HG03558 (cell line): Measurements from ENCODE around the gene PDX1.

Experiments used
- ATAC-seq: cut with Tn5 transposase; IDR thresholded peaks from one replicate; pipeline ENCODE4 v1.9.1; 2021; ENCODE audit warnings: moderate number of reproducible peaks; ENCODE audit not compliant: unreplicated experiment; ENCODE audit errors: extremely low read depth

Gene PDX1

DNA sequence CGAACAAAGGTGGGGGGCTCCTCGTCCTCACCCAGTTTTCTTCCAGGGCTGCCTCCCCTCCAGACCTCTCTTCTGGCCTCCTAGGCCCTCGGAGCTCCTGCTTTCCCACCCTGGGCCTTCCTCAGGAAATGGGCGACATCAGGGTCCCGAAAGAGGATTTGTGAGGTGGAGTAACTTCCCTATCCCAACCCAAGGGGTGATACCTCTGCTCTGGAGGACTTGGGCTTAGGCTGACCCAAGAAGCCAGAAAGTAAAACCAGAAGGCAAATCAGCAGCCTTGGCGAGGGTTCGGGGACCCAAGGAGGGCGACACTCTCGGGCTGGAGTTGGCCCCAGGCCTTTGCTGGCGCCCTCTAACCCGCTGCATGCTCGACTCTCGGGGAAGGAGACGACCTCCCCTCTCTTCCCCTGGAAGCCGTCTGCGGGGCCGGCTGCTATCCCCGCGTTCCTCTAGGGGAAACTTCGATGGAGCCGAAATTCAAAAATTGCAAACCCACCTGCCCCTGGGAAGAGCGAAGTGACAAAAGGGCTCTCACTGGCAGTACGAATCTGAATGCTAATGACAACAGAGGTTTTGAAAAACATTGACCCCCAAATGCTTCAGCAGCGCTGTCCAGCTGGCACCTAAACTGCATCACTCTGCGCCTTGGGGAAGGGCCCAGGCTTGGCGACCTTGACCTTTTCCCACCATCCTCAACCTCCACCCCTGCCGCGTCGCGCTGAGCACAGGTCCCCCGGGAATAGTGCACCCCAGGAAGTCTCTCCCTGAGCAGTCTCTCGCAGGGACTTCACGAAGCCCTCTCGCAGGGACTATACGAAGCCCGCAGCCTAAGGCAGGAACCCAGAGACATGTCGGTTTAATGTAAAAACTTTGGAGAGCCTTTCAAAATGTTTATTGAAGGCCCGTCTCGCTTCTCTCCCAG, 2.4 kb downstream of the PDX1 start:
- no peak for ATAC-seq

DNA sequence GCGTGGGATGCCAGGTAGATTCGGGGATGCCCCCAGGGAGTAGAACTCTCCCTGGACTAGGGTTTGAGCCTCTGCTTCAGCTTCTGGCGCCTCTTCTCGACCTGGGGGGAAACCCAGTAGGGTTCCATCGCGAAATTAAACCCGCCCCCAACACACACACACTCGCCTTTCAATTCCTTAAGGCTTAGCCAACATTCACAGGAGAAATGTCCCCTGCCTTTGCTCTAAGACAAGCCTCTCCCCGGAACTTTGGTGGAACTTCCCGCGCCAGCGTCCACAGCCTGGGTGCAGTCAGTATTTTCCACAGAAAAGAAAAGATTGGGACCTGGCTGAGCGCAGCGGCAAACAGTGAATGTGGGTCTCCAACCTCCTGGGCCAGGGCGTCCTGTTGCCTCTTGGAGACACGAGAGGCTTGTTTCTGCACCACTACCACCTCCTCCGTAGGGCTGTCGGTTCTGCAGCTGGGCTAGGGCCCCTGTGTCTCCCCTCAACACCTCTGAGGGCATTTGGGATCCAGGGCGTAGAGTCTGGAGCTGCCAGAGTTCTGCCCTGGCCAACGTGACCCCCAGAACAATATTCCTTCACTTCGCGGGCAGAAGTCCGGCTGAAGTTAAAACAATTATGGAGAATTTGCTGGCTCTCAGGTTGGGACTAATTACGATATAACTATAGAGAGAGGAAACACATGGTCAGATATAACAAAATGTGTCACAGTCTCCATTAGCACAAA, 3.2 kb downstream of the PDX1 start:
- no peak for ATAC-seq

DNA sequence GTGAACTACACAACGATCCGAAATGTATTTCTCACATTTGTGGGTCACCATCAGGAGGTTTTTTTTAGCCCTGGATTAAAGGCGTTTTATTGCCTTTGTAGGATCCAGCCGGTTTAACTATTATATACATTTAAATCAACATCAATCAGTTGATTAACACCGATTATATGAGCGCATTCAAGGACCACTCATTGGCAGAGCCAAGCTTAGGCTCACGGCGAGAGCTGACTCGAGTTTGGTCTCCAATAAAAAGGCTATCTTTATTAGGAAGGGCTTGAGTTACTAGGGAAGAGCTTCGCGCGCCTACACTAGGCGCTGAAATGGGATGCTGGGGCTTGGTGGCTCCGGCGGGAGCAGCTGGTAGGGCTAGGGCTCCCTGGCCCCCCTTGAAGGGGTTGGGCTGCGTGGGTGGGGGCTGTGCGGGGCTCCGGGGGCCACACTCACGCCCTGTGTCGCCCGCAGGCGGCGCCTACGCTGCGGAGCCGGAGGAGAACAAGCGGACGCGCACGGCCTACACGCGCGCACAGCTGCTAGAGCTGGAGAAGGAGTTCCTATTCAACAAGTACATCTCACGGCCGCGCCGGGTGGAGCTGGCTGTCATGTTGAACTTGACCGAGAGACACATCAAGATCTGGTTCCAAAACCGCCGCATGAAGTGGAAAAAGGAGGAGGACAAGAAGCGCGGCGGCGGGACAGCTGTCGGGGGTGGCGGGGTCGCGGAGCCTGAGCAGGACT, 4.2 kb downstream of the PDX1 start:
- no peak for ATAC-seq

GRCh38 chr13:27924529-27925141, 4.8 kb downstream of the PDX1 start:
- ATAC-seq = no peak

DNA sequence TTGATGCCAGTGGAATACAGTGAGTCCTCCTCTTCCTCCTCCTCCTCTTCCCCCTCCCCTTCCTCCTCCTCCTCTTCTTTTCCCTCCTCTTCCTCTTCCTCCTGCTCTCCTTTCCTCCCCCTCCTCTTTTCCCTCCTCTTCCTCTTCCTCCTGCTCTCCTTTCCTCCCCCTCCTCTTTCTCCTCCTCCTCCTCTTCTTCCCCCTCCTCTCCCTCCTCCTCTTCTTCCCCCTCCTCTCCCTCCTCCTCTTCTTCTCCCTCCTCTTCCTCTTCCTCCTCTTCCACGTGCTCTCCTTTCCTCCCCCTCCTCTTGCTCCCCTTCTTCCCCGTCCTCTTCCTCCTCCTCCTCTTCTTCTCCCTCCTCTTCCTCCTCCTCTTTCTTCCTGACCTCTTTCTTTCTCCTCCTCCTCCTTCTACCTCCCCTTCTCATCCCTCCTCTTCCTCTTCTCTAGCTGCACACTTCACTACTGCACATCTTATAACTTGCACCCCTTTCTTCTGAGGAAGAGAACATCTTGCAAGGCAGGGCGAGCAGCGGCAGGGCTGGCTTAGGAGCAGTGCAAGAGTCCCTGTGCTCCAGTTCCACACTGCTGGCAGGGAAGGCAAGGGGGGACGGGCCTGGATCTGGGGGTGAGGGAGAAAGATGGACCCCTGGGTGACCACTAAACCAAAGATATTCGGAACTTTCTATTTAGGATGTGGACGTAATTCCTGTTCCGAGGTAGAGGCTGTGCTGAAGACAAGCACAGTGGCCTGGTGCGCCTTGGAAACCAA, 5.6 kb downstream of the PDX1 start:
- no peak for ATAC-seq

DNA sequence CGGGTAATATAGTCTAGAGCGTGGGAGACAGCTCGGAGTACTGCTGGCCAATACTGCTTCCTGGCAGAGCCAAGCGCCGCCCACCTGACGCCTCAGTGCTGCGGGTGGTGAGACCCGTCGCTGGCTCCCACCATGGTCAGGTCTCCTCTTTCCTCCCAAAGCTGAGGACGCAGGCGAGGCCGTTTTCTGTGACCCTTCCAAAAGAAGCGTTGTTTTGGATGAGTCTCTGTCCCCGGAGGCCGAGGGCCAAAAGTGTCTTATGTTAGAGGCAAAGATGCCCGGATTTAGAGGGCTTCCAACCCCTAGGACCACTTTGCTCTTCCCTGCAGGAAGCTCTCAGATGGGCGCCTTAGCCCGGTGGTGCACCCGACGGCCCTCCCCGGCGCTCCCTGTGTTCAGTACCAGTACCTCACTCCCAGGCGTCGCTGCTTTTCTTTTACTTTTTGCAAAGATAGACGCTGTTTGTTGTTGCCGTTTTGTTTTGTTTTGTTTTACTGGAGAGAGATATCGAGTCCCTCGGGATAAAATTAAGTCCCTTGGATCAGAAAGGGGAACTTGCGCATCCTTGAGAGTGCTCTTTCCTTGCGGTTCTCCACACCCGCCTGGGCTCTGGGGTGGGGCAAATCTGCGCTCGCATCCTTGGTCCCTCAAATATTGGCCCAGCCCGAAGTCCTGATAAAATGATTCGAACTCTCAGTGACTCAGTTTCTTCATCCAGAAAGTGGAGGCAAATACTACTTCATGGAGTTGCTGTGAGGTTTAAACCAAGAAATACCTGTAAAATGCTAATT, 7.0 kb downstream of the PDX1 start:
- no peak for ATAC-seq

GRCh38 chr13:27927444-27928352, 7.9 kb downstream of the PDX1 start:
- no peak for ATAC-seq

GRCh38 chr13:27928353-27928804, 8.6 kb downstream of the PDX1 start:
- ATAC-seq = no peak

DNA sequence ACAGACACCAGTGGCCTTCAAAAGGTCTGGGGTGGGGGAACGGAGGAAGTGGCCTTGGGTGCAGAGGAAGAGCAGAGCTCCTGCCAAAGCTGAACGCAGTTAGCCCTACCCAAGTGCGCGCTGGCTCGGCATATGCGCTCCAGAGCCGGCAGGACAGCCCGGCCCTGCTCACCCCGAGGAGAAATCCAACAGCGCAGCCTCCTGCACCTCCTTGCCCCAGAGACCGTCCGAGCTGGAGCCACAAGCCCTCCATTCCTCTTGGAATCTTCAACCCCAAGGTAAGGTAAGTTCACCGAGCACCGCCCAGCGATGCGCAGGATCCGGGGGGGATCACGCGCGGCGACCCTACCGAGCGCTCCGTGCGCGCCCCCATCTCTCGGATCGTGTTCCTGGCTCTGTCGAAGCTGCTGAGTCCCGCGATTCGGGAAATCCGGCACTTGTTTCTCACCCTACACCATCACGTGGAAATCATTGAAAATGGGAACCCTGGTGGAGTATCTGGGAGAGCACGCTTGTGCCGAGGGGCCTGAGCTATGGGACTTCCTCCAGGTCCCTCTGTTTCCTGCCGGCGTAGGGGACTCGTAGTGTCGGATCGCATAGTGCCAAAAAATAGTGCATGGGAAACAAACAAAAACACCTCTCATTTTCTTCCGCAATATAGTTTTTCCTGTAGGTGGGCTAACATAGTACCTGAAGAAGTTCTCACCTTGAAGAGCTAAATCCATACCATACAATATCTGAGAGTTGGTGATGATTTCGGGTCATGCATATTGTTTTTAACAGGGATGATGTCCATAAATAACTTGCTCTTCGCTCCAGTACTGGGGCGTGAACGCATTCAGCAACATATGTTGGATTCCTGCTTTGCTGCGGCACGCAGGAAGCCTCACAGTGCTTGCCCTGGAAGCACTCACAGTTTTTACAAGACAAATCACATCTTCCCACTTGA, 9.3 kb downstream of the PDX1 start:
- no peak for ATAC-seq

DNA sequence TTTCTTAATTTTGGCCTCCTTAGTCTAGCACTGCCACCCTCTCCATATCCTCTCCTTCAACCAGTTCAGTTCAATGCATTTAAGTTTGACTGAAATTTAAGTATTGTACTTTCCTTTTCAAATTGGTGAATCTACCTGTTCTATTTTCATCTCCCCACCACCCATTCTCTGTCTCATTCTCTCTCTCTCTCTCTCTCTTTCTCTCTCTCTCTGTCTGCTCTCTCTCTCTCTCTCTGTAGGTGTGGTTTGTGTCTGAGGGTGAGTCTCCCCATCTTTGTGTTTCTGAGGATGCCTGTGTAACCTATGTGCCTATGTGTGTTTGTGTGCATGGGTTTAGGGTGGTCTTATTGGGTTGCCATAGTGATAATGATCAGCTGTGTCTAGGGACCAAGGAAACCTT, 10.1 kb downstream of the PDX1 start:
- ATAC-seq = no peak

GRCh38 chr13:27933118-27933517, 13.3 kb downstream of the PDX1 start:
- no peak for ATAC-seq

DNA sequence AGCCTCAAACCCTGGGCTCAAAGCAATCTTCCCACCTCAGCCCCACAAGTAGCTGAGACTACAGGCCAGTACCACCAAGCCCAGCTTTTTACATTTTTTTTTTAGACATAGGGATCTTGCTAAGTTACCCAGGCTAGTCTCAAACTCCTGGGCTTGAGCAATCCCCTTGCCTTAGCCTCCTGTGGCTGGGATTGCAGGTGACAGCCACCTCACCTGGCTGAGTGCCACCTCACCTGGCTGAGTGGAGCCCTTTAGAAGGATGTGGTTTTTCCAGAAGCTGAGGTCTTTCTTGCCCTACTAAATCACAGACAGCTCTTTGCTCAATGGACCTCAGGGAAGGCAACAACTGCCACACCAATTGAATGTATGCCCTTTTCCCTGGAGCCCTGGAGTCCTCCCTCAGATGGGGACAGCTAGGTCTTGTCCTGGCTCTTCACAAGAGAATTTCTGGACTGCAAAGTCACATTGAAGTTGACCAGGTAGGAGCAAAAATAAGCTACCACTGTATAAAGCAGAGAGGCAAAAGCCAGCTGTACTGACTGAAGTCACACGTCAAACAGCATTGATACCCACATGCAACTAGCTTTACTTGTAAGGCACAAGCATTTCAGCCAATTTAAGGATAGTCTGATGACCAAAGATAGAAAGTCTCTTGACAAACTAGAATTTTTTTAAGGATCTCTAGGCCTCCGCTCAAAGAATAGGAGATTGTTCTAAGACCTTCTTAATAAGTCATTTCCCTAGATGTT, 14.0 kb downstream of the PDX1 start:
- no peak for ATAC-seq

DNA sequence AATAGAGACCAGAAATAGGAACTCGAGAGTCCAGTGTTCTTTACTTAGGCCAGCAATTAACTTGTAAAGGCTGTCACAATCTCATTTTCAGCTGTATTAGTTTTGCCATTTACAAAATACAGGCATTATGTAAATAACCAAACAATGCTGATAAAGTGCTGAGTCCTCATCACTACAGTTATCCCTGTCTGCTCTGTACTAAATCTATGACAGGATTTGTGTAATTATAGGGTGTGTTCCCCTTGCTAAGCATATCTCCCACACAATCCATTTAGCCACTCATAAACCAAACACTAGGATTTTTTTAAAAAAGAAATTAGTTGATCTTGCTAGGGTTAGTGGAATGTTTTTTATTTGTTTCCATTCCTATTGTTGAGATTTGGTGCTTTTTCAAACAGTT, 23.2 kb downstream of the PDX1 start:
- ATAC-seq = no peak

- no peak for ATAC-seq
These were observed 33.3 kb downstream of the PDX1 start for GRCh38 chr13:27952876-27953675.

DNA sequence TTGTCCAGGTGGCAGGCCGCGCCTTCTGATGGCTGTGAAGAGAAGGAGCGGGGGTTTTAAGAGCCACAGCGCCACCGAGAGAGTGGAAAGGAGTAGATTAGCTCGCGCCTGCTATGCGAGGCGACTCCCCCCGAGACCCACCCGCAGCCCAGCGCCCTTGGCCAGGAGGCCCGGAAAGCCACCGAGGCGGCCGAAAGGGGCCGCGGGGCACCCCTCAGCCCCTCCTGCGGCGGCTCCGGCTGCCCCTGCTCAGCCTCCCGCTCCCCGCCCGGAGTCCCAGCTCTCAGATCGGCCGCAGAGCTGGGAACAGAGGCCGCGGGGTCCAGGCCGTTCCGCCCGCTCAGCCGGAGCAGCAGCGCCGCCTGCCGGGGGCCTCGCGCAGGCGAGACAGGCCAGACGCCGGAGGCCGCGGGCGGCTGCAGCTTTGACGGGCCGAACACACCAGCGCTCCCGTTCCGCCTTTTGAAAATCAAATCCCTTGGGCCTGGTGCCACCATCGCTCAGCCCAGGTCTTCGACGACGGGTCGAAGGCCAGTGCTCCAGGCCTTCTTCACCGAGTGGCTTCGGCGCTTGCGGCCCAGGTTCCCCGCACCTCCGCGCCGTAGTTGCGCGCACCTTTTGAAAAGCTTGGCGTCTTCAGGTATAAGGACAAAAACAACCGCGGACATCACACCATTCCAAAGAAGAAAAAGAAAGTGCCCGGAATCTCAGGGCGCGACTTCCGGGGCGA, 34.0 kb downstream of the PDX1 start:
- ATAC-seq = no peak
